NCI-H2196 treated with DMSO at 0.1 percent for 48 hours (cell line): Measurements from ENCODE around the gene DNM3.

Source experiments
- DNase-seq: peaks from one replicate; lab custom pipeline; 2025; ENCODE audit not compliant: unreplicated experiment; lab: John Stamatoyannopoulos, UW

Gene DNM3

GRCh38 chr1:172308577-172308976, 467.3 kb downstream of the DNM3 start:
- DNase-seq = no peak

GRCh38 chr1:172320733-172321132, 479.4 kb downstream of the DNM3 start:
- DNase-seq = no peak

GRCh38 chr1:172321451-172321850, 480.2 kb downstream of the DNM3 start:
- no peak for DNase-seq

- DNase-seq = no peak
Observed at GRCh38 chr1:172322219-172323061, 481.1 kb downstream of the DNM3 start.

- no peak for DNase-seq
Observed at GRCh38 chr1:172323686-172324085, 482.4 kb downstream of the DNM3 start.

- DNase-seq = no peak
Observed at GRCh38 chr1:172324086-172324485, 482.8 kb downstream of the DNM3 start.

- no peak for DNase-seq
Observed at GRCh38 chr1:172324761-172325160, 483.5 kb downstream of the DNM3 start.

- no peak for DNase-seq
Observed at GRCh38 chr1:172325531-172325930, 484.2 kb downstream of the DNM3 start.

GRCh38 chr1:172326136-172326535, 484.8 kb downstream of the DNM3 start:
- no peak for DNase-seq

- DNase-seq = no peak
Observed at GRCh38 chr1:172328266-172328665, 487.0 kb downstream of the DNM3 start.

GRCh38 chr1:172332230-172332629, 490.9 kb downstream of the DNM3 start:
- no peak for DNase-seq

GRCh38 chr1:172335377-172335776, 494.1 kb downstream of the DNM3 start:
- no peak for DNase-seq

- DNase-seq = no peak
Observed at GRCh38 chr1:172338295-172338735, 497.0 kb downstream of the DNM3 start.

- no peak for DNase-seq
Observed at GRCh38 chr1:172339842-172340241, 498.5 kb downstream of the DNM3 start.

GRCh38 chr1:172340520-172340919, 499.2 kb downstream of the DNM3 start:
- DNase-seq = no peak

GRCh38 chr1:172341697-172342096, 500.4 kb downstream of the DNM3 start:
- no peak for DNase-seq

GRCh38 chr1:172342584-172343239, 501.4 kb downstream of the DNM3 start:
- DNase-seq = no peak

GRCh38 chr1:172343240-172344160, 502.2 kb downstream of the DNM3 start:
- DNase-seq = no peak

- DNase-seq = no peak
Observed at GRCh38 chr1:172344444-172344843, 503.1 kb downstream of the DNM3 start.

- no peak for DNase-seq
Observed at GRCh38 chr1:172345077-172345476, 503.8 kb downstream of the DNM3 start.

- DNase-seq = no peak
Observed at GRCh38 chr1:172347416-172347815, 506.1 kb downstream of the DNM3 start.
